Psoas muscle (tissue), 8 donors: ENCODE data around the gene TMCO1. TPM values are rescaled to one million over a fixed set of nuclear protein-coding genes. Genes with fewer than 3 reads are reported as not detected.
"Not testable (repeated sequence)": the region's sequence is repeated elsewhere in the genome, so short reads cannot be mapped to it uniquely, and the experiment has no call there.

Experiments
- ATAC-seq, 4 donors: fragments of 200-7000 bp; cut with Tn5 transposase; one replicate each; pipeline ENCODE4 v1.9.1; 2020; ENCODE audit warnings: moderate library complexity in 3 of 4, mild to moderate bottlenecking in 2 of 4
- DNase-seq, 2 donors: peaks; one replicate each; pipeline ENCODE4 v3.0.0-alpha.2; 2020
- H3K27ac ChIP-seq: fragments of 200-600 bp; one replicate; pipeline ENCODE4 v1.8.0; 2022
- H3K27me3 ChIP-seq, 3 donors: fragments of 200-600 bp in 1 of 3; one replicate each; pipeline versions ENCODE4 v1.6.1 to v1.8.0; 2013 to 2022; ENCODE audit warnings: low read length in 2 of 3, mild to moderate bottlenecking in 2 of 3, moderate library complexity in 1 of 3; ENCODE audit not compliant: insufficient read depth in 3 of 3
- H3K36me3 ChIP-seq, 2 donors: fragments of 200-600 bp in 1 of 2; one replicate each; pipeline versions ENCODE4 v1.6.1 to v1.8.0; 2013 to 2022; ENCODE audit warnings: low read depth in 1 of 2, mild to moderate bottlenecking in 1 of 2, moderate library complexity in 1 of 2; ENCODE audit not compliant: insufficient read depth in 1 of 2
- H3K4me1 ChIP-seq: fragments of 200-600 bp; one replicate; pipeline ENCODE4 v1.8.0; 2022
- H3K4me3 ChIP-seq: fragments of 200-600 bp; one replicate; pipeline ENCODE4 v1.8.0; 2022; ENCODE audit warnings: mild to moderate bottlenecking
- H3K9me3 ChIP-seq: fragments of 200-600 bp; one replicate; pipeline ENCODE4 v1.8.0; 2022
- CTCF ChIP-seq: fragments of 200-600 bp; IDR thresholded peaks from one replicate; pipeline ENCODE4 v1.8.0; 2022; ENCODE audit warnings: antibody characterized with exemption
- WGBS, 3 donors: extraction: QIAGEN DNeasy Blood & Tissue Kit; methylation state at CpG; one replicate each; pipeline versions ENCODE4 v1.1.6 to v1.1.7; 2013; 5-methylcytosine and 5-hydroxymethylcytosine counted together
- intact Hi-C, 2 donors: fragments of 100-400 bp; cut with DNase I; formaldehyde crosslinking; loops; one replicate each; pipeline versions ENCODE4 v1.11.0 to v1.14.2; 2022
- polyA plus RNA-seq, 3 donors: library from polyadenylated mRNA; stranded (reverse); fragments of 200-250 nt; gene quantifications; one replicate each; pipeline ENCODE4 v1.2.3, GENCODE V29; 2013
- total RNA-seq, 4 donors: library from RNA; stranded (reverse); fragmentation: NEBNext Ultra II Directional in 2 of 4; extraction: Animal tissue kit (Norgen Biotek cat#: 25700) in 2 of 4; gene quantifications; one replicate each; pipeline versions ENCODE4 v1.2.1 to v1.2.4, GENCODE V29; 2021 to 2023
- donor health status: healthy with polysubstance abuse.
- donor health status: DM: no; HTN: no; CAD: no; lungs with moderate emphysema.
- donor health status: Bipolar disorder and iron deficiency.
- donor health status: healthy.
- donor health status: DM: yes; HTN: yes; CAD: no.
- donor health status: DM: no; HTN: no; CAD: no.
- donor health status: DM: no; HTN: no; CAD: no.
- donor health status: DM: yes; HTN: yes; CAD: no.

The TMCO1 gene
- total and polyA plus RNA-seq, 7 donors = 31.5 to 90.2 (median 38.6) TPM

- H3K4me1 ChIP-seq = peaks cover 5% of the 10 kb centered on the region
- H3K36me3 ChIP-seq = peaks cover 4 to 37% of the 10 kb centered on the region in 2 donors
- no peak for DNase-seq
- H3K9me3 ChIP-seq = no peaks in the 10 kb centered on the region
- H3K27ac ChIP-seq = no peak overlapping the region
- intact Hi-C loops = no loop called here
- no peak overlapping the region for H3K4me3 ChIP-seq
- H3K27me3 ChIP-seq = no peaks in the 10 kb centered on the region
- no peak for ATAC-seq
- whole genome bisulfite sequencing, 3 donors = 84 to 89% (median 85%) methylated on average over 6 of the region's 6 CpGs
- TF ChIP-seq CTCF = no peak
Measured at GRCh38 chr1:165686121-165686970, 82.3 kb downstream of the TMCO1 start.

GRCh38 chr1:165683848-165684485 is 84.7 kb downstream of the TMCO1 start:
- Histone ChIP-seq H3K4me1 (peaks cover 5% of the 10 kb centered on the region), H3K9me3 (no peaks in the 10 kb centered on the region), H3K27me3 (no peaks in the 10 kb centered on the region), H3K36me3 (peaks cover 8 to 50% of the 10 kb centered on the region in 2 donors), H3K27ac (no peak overlapping the region), H3K4me3 (no peak overlapping the region)
- 0 to 38% (median 0%) methylated on average over 1 of the region's 1 CpG for WGBS, 3 donors
- DNase-seq (no peak), ATAC-seq (no peak)
- intact Hi-C loops = no loop called here
- no peak for TF ChIP-seq CTCF

GRCh38 chr1:165680773-165681172 is 87.9 kb downstream of the TMCO1 start:
- DNase-seq, H3K27me3 ChIP-seq, H3K9me3 ChIP-seq, H3K4me1 ChIP-seq, H3K27ac ChIP-seq, ATAC-seq, H3K4me3 ChIP-seq, intact Hi-C loops: not testable (repeated sequence)
- 93 to 96% (median 95%) methylated on average over 4 of the region's 4 CpGs for WGBS, 3 donors
- H3K36me3 ChIP-seq = peaks cover 8 to 77% of the 10 kb centered on the region in 2 donors

GRCh38 chr1:165680303-165680702 is 88.4 kb downstream of the TMCO1 start:
- no peak for TF ChIP-seq CTCF
- peaks cover 12% of the 10 kb centered on the region for H3K4me1 ChIP-seq
- H3K27me3 ChIP-seq = no peaks in the 10 kb centered on the region
- H3K9me3 ChIP-seq = no peaks in the 10 kb centered on the region
- H3K4me3 ChIP-seq = no peak overlapping the region
- H3K27ac ChIP-seq = no peak overlapping the region
- intact Hi-C loops = no loop called here
- H3K36me3 ChIP-seq = peaks cover 8 to 81% of the 10 kb centered on the region in 2 donors
- WGBS, 3 donors = 47 to 57% (median 49%) methylated on average over 2 of the region's 2 CpGs
- ATAC-seq (peak in 3 of 4 donors; percentile 30 to 81 (median 76)), DNase-seq (peak in 1 of 2 donors; percentile 60)

GRCh38 chr1:165679282-165680036 is 89.2 kb downstream of the TMCO1 start:
- no peak overlapping the region for H3K4me3 ChIP-seq
- no peak for DNase-seq
- intact Hi-C loops = no loop called here
- WGBS, 3 donors = 45 to 98% (median 50%) methylated on average over 1 of the region's 1 CpG
- H3K27me3 ChIP-seq = no peaks in the 10 kb centered on the region
- peaks cover 13% of the 10 kb centered on the region for H3K4me1 ChIP-seq
- H3K9me3 ChIP-seq = no peaks in the 10 kb centered on the region
- H3K27ac ChIP-seq = no peak overlapping the region
- no peak for TF ChIP-seq CTCF
- no peak for ATAC-seq
- H3K36me3 ChIP-seq = peaks cover 8 to 84% of the 10 kb centered on the region in 2 donors
